OCI-LY3 (cell line): ENCODE data around the gene RHOBTB3.

Source experiments
- H2AFZ ChIP-seq: fragments of 200-600, 300-600 bp; shearing (Covaris generic); 2 replicates; pipeline ENCODE4 v1.6.0; 2014; ENCODE audit warnings: antibody characterized with exemption, low read depth, low read length
- H3K27ac ChIP-seq: fragments of 200-600, 300-600 bp; sonication (generic); 2 replicates; pipeline ENCODE4 v1.5.1; 2014; ENCODE audit warnings: mild to moderate bottlenecking, low read length, moderate library complexity, mixed read lengths
- H3K27me3 ChIP-seq: fragments of 200-600, 300-600 bp; sonication (generic); 2 replicates; pipeline ENCODE4 v1.6.1; 2014; ENCODE audit warnings: low read depth, low read length, mixed read lengths
- H3K36me3 ChIP-seq: fragments of 200-600, 300-600 bp; sonication (generic); replicated peaks from 2 replicates; pipeline ENCODE3; 2014; ENCODE audit warnings: low read depth, low read length, mixed read lengths
- H3K4me1 ChIP-seq: fragments of 300-600, 200-600 bp; sonication (generic); 2 replicates; pipeline ENCODE4 v1.6.1; 2014; ENCODE audit warnings: low read length, mixed read lengths
- H3K4me2 ChIP-seq: fragments of 200-600, 300-600 bp; sonication (generic); 2 replicates; pipeline ENCODE4 v1.6.1; 2014; ENCODE audit warnings: low read length, mixed read lengths
- H3K4me3 ChIP-seq: fragments of 300-600, 200-600 bp; sonication (generic); 2 replicates; pipeline ENCODE4 v1.5.1; 2014; ENCODE audit warnings: antibody characterized with exemption, mild to moderate bottlenecking, low read length, moderate library complexity
- H3K79me2 ChIP-seq: fragments of 300-600, 200-600 bp; shearing (Covaris generic); 2 replicates; pipeline ENCODE4 v1.6.1; 2014; ENCODE audit warnings: mild to moderate bottlenecking, low read length, mixed read lengths
- H3K9ac ChIP-seq: fragments of 300-600, 200-600 bp; shearing (Covaris generic); 2 replicates; pipeline ENCODE4 v1.6.0; 2014; ENCODE audit warnings: mild to moderate bottlenecking, low read length, moderate library complexity
- H3K9me3 ChIP-seq: fragments of 200-600, 300-600 bp; shearing (Covaris generic); 2 replicates; pipeline ENCODE4 v1.6.1; 2014; ENCODE audit warnings: low read length, mixed read lengths; ENCODE audit not compliant: insufficient read depth
- H4K20me1 ChIP-seq: fragments of 200-600, 300-600 bp; sonication (generic); 2 replicates; pipeline ENCODE4 v1.6.1; 2016; ENCODE audit warnings: low read length, mixed read lengths; ENCODE audit not compliant: insufficient read depth
- CTCF ChIP-seq: fragments of 200-600, 300-600 bp; sonication (generic); IDR thresholded peaks from 2 replicates; pipeline ENCODE4 v1.5.1; 2014; ENCODE audit warnings: antibody characterized with exemption, low read length, low read depth
- EZH2phosphoT487 ChIP-seq: fragments of 200-600 bp; shearing (Covaris generic); IDR thresholded peaks from 2 replicates; pipeline ENCODE4 v1.6.1; 2018; ENCODE audit warnings: antibody characterized with exemption, mixed run types, low read depth

Gene RHOBTB3

GRCh38 chr5:95731571-95732554, 727 bp downstream of the RHOBTB3 start:
- Histone ChIP-seq H3K9me3 (no peaks in the 10 kb centered on the region), H3K4me3 (peak overlapping the region; percentile 99), H4K20me1 (no peaks in the 10 kb centered on the region), H3K79me2 (no peaks in the 10 kb centered on the region), H3K27ac (no peak overlapping the region), H3K36me3 (no peaks in the 10 kb centered on the region), H3K4me1 (peaks cover 22% of the 10 kb centered on the region), H3K4me2 (peak overlapping the region; percentile 93), H3K9ac (peak overlapping the region; percentile 77), H2AFZ (peak overlapping the region; percentile 98), H3K27me3 (no peaks in the 10 kb centered on the region)
- TF ChIP-seq EZH2phosphoT487, result no peak
- TF ChIP-seq CTCF, result no peak

DNA sequence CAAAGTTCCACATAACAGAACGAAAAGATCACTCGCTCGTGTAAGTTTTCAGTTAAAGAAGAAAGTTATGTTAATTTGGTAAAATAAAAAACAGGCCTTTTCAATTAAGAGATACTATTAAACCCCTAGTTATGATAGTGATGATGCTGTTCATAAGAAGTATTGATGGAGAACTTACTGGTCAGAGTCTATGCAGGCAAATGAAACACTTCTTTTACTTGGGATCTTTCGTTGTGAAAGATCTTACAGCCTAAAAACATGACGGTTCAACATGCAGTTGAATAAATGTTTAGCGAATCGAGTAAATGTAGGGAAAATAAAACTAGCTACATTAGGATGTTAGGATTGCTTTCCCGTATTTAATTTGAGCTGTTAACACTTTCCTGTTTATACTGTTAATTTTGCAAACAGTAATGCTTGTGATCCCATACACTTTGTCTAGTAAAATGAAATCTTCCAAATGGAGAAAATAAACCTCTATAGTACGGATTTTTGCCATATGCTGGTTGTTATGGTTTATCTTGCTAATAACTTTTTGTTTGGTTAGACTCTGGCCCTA, 2.0 kb downstream of the RHOBTB3 start:
- no peaks in the 10 kb centered on the region for H4K20me1 ChIP-seq
- H3K36me3 ChIP-seq, result no peaks in the 10 kb centered on the region
- H3K9me3 ChIP-seq, result no peaks in the 10 kb centered on the region
- no peak overlapping the region for H3K27ac ChIP-seq
- no peak overlapping the region for H3K4me3 ChIP-seq
- no peaks in the 10 kb centered on the region for H3K27me3 ChIP-seq
- no peak overlapping the region for H3K4me2 ChIP-seq
- no peaks in the 10 kb centered on the region for H3K79me2 ChIP-seq
- H3K9ac ChIP-seq, result no peak overlapping the region
- H3K4me1 ChIP-seq, result peaks cover 15% of the 10 kb centered on the region
- no peak overlapping the region for H2AFZ ChIP-seq
- TF ChIP-seq EZH2phosphoT487, result no peak
- TF ChIP-seq CTCF, result no peak

DNA sequence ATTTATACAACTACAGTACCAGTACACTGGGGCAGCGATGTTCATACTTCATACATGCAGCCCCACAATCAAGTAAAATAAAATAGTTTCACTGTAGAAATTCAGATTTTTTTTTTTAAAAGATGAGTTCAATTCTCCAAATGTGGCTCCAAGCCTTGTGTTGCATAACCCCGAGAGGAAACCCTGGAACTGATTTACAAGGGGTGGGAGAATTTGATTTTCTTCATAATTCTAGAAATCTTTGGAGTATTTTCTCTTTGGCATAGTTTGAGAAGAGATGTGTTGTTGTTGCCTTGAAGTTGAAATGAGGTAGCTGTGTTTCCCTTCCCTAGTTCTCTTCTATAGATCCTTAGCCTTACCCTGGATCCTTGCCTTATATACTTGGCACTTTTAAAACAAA, 3.1 kb downstream of the RHOBTB3 start:
- H3K9ac ChIP-seq, result no peak overlapping the region
- H3K4me3 ChIP-seq, result no peak overlapping the region
- no peak overlapping the region for H3K27ac ChIP-seq
- no peaks in the 10 kb centered on the region for H3K27me3 ChIP-seq
- H3K36me3 ChIP-seq, result no peaks in the 10 kb centered on the region
- TF ChIP-seq CTCF (no peak), EZH2phosphoT487 (no peak)
- H3K4me2 ChIP-seq, result no peak overlapping the region
- peaks cover 16% of the 10 kb centered on the region for H3K4me1 ChIP-seq
- no peak overlapping the region for H2AFZ ChIP-seq
- H3K79me2 ChIP-seq, result no peaks in the 10 kb centered on the region
- no peaks in the 10 kb centered on the region for H4K20me1 ChIP-seq
- H3K9me3 ChIP-seq, result no peaks in the 10 kb centered on the region

DNA sequence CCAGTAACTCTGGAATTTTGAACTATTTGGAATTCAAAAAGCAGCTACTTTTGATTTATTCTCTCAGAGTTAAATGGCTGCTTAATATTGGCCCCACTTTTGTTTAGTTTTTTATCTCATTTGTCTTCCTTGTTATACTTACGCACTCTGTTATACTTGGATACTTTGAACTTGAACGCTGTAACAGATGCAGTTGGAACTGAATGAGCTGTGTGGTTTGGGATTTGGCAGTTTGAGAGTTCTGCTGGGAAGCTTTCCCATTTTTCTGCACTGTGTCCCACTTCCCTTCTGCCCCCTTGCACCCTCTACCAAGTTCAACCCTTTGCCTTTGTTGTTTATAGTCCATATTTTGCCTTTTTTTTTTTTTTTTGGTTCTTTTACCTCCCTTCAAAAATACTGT, 3.8 kb downstream of the RHOBTB3 start:
- no peaks in the 10 kb centered on the region for H3K36me3 ChIP-seq
- no peak for TF ChIP-seq CTCF
- TF ChIP-seq EZH2phosphoT487, result no peak
- H2AFZ ChIP-seq, result no peak overlapping the region
- H3K79me2 ChIP-seq, result no peaks in the 10 kb centered on the region
- H3K4me3 ChIP-seq, result no peak overlapping the region
- no peaks in the 10 kb centered on the region for H3K27me3 ChIP-seq
- no peak overlapping the region for H3K9ac ChIP-seq
- no peak overlapping the region for H3K27ac ChIP-seq
- no peaks in the 10 kb centered on the region for H4K20me1 ChIP-seq
- H3K9me3 ChIP-seq, result no peaks in the 10 kb centered on the region
- no peak overlapping the region for H3K4me2 ChIP-seq
- H3K4me1 ChIP-seq, result peaks cover 16% of the 10 kb centered on the region
